Naive B cell (primary cell): ENCODE results near the gene HDAC3. TPM values are rescaled to one million over a fixed set of nuclear protein-coding genes. Genes with fewer than 3 reads are reported as not detected.
"Not testable (repeated sequence)": the region's sequence is repeated elsewhere in the genome, so short reads cannot be mapped to it uniquely, and the experiment has no call there.

Experiments used
- ATAC-seq, 2 donors: fragments of 150-1000 bp; cut with Tn5 transposase; 2 replicates each; pipeline ENCODE4 v1.10.0; 2021; ENCODE audit warnings: low read depth in 2 of 2, mild to moderate bottlenecking in 2 of 2, moderate library complexity in 2 of 2
- DNase-seq: peaks from one replicate; pipeline ENCODE4 v3.0.0; 2022
- H3K27ac Mint-ChIP-seq, 6 donors: one replicate each; pipeline ENCODE4 v1.8.0; 2020 to 2022; ENCODE audit warnings: mild to moderate bottlenecking in 6 of 6, mixed read lengths in 6 of 6, moderate library complexity in 5 of 6, inconsistent platforms in 2 of 6
- H3K27me3 Mint-ChIP-seq, 3 donors: one replicate each; pipeline ENCODE4 v1.8.0; 2021 to 2022; ENCODE audit warnings: mixed read lengths in 3 of 3, mild to moderate bottlenecking in 1 of 3
- H3K36me3 Mint-ChIP-seq, 2 donors: one replicate each; pipeline ENCODE4 v1.8.0; 2020 to 2022; ENCODE audit warnings: mixed read lengths in 2 of 2, inconsistent platforms in 1 of 2, mild to moderate bottlenecking in 1 of 2
- H3K4me1 Mint-ChIP-seq, 3 donors: one replicate each; pipeline ENCODE4 v1.8.0; 2020 to 2022; ENCODE audit warnings: mixed read lengths in 3 of 3, inconsistent platforms in 1 of 3, mild to moderate bottlenecking in 1 of 3, moderate library complexity in 1 of 3
- H3K4me3 Mint-ChIP-seq, 8 donors: one replicate each; pipeline ENCODE4 v1.8.0; 2020 to 2022; ENCODE audit warnings: mild to moderate bottlenecking in 8 of 8, mixed read lengths in 8 of 8, moderate library complexity in 8 of 8, inconsistent platforms in 2 of 8
- H3K9me3 Mint-ChIP-seq, 7 donors: one replicate each; pipeline ENCODE4 v1.8.0; 2020 to 2022; ENCODE audit warnings: mixed read lengths in 7 of 7, mild to moderate bottlenecking in 5 of 7, inconsistent platforms in 2 of 7, moderate library complexity in 1 of 7
- polyA plus RNA-seq, 6 donors: library from polyadenylated mRNA; unstranded; fragments of 300-500 nt; fragmentation: Illumina TruSeq; gene quantifications; one replicate each; pipeline ENCODE4 v1.2.3, GENCODE V29; 2021; ENCODE audit warnings: low read depth in 6 of 6

HDAC3 gene
- polyA plus RNA-seq, 6 donors from 2014 or later = 88.0 to 173 (median 99.5) TPM

DNA sequence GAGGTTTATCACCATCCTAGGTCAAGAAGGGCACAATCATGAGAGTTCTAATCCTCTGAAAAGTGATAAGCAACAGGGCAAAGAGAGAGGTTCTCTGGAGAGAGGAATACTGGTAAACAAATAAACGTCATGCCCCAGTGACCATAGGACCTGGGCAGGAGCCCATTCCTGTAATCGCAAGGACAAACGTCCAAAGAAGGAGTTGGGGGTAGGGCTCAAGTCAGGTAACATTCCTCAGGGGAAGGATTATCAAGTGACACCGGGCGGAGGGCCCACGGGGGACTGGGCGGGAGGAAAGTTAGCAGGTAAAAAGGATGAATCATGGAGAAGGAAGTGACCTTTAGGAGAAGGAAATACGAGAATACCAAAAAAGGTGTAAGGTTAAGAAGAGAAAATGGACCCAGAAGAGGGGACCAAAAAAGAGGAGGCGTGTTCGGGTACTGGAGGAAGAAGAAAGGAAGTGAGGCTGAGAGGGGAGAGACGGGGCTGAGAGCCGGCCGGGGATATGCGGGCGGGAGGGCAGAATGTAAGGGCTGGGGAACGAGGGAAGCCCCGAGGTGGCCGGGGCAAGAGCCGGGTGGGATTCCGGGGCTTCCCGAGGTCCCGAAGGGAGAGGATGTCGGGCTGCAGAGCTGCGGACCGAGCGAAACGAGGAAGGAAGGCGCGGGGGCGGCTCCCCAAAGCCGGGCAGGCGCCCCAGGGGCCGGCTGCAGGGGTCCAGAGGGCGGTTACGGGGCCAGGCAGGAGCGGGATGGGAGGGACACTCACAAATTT lies 18.4 kb downstream of the HDAC3 start:
- H3K27me3 Mint-ChIP-seq = no peaks in the 10 kb centered on the region
- ATAC-seq (peak; percentile 38 to 41), DNase-seq (peak; percentile 59)
- H3K4me3 Mint-ChIP-seq = peak overlapping the region; percentile 91 to 99 (median 98)
- peak overlapping the region; percentile 93 to 98 (median 96) for H3K27ac Mint-ChIP-seq
- peaks cover 43 to 73% (median 44%) of the 10 kb centered on the region in 3 donors for H3K4me1 Mint-ChIP-seq
- peaks cover 4 to 22% of the 10 kb centered on the region in 2 donors for H3K36me3 Mint-ChIP-seq
- no peaks in the 10 kb centered on the region for H3K9me3 Mint-ChIP-seq

DNA sequence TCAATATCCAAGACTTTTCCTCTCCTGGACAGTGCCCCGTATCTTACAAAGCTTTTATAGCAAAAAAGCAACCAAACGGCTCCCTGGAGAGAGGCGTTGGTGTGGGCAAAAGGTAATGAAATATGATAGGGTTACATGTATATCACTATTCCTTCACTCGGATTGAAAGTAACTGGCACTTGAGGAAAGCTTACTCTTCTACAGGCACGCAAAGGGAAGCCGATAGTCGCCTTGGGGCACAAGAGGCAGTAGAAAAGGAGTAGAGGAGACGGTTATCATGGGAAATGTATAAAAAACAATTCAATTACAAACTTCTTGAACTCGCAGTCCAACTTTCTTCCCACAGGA lies 19.0 kb downstream of the HDAC3 start:
- no peaks in the 10 kb centered on the region for H3K27me3 Mint-ChIP-seq

DNA sequence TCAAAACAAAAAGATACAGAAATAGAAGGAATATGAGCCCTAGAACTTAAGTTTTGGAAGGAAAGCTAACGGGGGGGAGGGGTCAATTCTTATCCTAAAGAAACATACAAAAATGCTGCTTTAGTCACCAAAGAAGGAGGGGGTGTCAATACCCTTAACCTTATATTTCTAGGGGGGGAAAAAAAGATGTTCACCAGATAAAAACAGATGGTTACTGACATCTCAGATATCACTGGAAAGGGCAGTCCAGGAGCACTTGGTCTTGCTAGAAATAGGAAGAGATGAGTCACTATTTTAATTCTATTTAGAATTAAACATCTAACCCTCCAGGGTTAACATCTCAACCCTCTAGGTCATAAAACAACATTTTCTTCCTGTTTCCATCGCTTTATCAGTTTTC lies 19.5 kb downstream of the HDAC3 start:
- Mint-ChIP-seq H3K4me3 (peak overlapping the region; percentile 91 to 99 (median 98)), H3K36me3 (peaks cover 0 to 19% of the 10 kb centered on the region in 2 donors), H3K27me3 (no peaks in the 10 kb centered on the region), H3K4me1 (peaks cover 41 to 73% (median 43%) of the 10 kb centered on the region in 3 donors), H3K27ac (peak overlapping the region in 5 of 6 donors; percentile 93 to 98 (median 96)), H3K9me3 (no peaks in the 10 kb centered on the region)
- ATAC-seq = no peak
- DNase-seq = no peak

More for the DNA sequence above, 19.0 kb downstream of the HDAC3 start:
- peaks cover 0 to 19% of the 10 kb centered on the region in 2 donors for H3K36me3 Mint-ChIP-seq
- no peaks in the 10 kb centered on the region for H3K9me3 Mint-ChIP-seq
- peaks cover 43 to 73% (median 44%) of the 10 kb centered on the region in 3 donors for H3K4me1 Mint-ChIP-seq
- DNase-seq = no peak
- H3K4me3 Mint-ChIP-seq = peak overlapping the region; percentile 91 to 99 (median 98)
- H3K27ac Mint-ChIP-seq = peak overlapping the region; percentile 93 to 98 (median 96)
- ATAC-seq = no peak

DNA sequence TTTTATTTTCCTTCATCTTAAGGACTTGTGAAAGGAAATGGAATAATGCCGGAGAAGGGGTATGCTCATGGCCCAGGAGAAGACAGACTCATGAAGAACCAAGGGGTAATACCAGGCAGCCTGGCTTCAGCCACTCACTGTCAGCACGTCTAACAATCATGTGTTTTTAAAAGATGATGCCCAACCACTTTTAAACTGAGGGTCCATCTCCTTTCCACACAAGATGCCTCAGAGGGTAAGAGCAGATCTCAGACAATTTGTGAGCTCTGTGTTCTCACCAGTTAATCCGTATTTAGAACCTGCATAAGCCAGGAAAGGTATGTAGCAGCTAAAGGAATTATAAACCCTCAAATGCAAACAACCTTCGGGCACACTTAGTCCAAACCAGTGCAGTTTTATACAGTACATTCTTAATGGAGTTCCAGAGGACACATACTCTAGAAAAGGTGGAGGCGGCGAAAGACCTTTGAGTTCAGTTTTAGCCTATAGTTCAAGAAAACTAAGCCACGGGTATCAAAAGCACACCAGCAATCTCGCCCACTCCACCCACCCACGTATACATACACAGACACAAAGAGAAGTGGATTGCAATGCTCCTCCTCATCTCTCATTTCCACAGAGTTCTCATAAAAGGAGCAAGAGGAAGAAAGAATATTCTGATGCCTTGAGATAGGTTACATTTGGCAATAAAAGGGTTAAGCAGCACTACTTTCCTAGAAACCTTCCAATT lies 20.5 kb downstream of the HDAC3 start:
- peak overlapping the region; percentile 70 to 98 (median 96) for H3K4me3 Mint-ChIP-seq
- no peaks in the 10 kb centered on the region for H3K27me3 Mint-ChIP-seq
- peaks cover 40 to 76% (median 46%) of the 10 kb centered on the region in 3 donors for H3K4me1 Mint-ChIP-seq
- no peak for ATAC-seq
- peaks cover 0 to 16% of the 10 kb centered on the region in 2 donors for H3K36me3 Mint-ChIP-seq
- no peaks in the 10 kb centered on the region for H3K9me3 Mint-ChIP-seq
- peak overlapping the region in 5 of 6 donors; percentile 14 to 95 (median 40) for H3K27ac Mint-ChIP-seq
- no peak for DNase-seq

DNA sequence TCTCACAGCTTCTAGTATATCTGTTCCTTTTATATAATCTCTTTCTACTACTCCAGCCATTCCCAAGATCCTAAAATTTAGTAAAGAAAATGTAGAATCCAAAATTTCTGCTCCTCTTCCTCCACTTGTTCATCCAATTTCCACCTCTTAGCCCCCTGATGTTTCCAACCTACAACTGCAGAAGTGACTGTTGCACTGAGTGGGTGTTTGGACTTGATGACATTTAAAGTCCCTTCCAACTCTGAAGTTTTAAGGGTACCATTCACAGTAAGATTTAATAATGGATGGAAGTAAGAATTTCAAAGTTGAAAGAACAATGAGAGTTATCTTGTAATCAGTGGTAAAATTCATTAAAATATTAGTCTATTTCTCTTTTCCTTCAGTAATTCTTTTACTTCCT lies 23.3 kb downstream of the HDAC3 start:
- Mint-ChIP-seq H3K36me3 (peaks cover 0 to 13% of the 10 kb centered on the region in 2 donors), H3K4me3 (no peak overlapping the region), H3K27me3 (no peaks in the 10 kb centered on the region), H3K9me3 (no peaks in the 10 kb centered on the region), H3K27ac (peak overlapping the region in 3 of 6 donors; percentile 6 to 72 (median 33)), H3K4me1 (peaks cover 48 to 81% (median 63%) of the 10 kb centered on the region in 3 donors)
- DNase-seq (no peak), ATAC-seq (no peak)

DNA sequence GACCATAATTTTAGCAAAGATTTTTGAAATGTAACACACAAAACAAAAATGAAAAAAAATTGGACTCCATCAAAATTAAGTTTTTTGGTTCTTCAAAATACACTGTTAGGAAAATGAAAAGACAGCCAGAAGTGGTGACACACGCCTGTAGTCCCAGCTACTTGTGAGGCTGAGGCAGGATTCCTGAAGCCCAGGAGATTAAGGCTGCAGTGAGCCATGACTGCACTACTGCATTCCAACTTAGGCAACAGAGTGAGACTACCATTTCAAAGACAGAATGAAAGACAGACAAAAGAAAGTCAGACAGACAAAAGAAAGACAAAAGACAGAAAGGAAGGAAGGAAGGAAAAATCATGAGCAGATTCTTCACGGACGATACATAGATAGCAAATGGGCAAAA lies 25.4 kb downstream of the HDAC3 start:
- peak overlapping the region in 3 of 6 donors; percentile 17 to 72 (median 32) for H3K27ac Mint-ChIP-seq
- peaks cover 0 to 8% of the 10 kb centered on the region in 2 donors for H3K36me3 Mint-ChIP-seq
- no peaks in the 10 kb centered on the region for H3K27me3 Mint-ChIP-seq
- ATAC-seq (no peak), DNase-seq (no peak)
- no peak overlapping the region for H3K4me3 Mint-ChIP-seq
- H3K9me3 Mint-ChIP-seq = no peaks in the 10 kb centered on the region
- peaks cover 41 to 81% (median 61%) of the 10 kb centered on the region in 3 donors for H3K4me1 Mint-ChIP-seq

DNA sequence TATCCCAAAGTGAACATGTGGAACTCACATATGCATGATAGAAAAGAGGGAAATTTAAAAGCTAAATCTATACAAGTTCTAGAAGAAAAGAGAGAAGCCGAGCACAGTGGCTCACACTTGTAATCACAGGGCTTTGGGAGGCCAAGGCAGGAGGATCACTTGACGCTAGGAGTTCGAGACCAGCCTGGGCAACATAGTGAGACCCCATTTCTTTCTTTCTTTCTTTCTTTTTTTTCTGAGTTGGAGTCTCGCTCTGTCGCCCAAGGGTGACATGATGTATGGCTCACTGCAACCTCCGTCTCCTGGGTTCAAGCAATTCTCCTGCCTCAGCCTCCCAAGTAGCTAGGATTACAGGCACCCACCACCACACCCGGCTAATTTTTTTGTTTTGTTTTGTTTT lies 26.7 kb downstream of the HDAC3 start:
- not testable (repeated sequence) for H3K27me3 Mint-ChIP-seq, DNase-seq, ATAC-seq, H3K9me3 Mint-ChIP-seq, H3K4me3 Mint-ChIP-seq, H3K36me3 Mint-ChIP-seq
- Mint-ChIP-seq H3K27ac (peak overlapping the region in 4 of 6 donors; percentile 35 to 58 (median 52)), H3K4me1 (peaks cover 43 to 78% (median 65%) of the 10 kb centered on the region in 3 donors)

DNA sequence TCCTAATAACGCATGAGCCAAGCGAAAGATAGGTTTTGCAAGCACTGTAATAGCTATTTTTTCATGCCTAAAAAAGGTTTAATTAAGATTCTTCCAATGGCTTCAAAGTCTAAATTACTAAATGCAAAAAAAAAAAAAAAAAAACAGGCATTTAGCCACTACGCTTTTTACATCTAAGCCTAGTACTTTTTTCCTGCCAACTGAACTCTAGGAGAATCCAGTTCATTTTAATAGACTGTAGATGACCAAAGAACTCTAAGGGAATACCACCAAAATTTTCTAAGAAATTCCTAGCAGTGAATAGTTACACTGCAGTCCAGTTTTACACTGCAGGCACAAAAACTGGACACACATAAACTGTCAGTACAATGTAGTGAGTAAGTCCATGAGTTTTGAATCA lies 27.6 kb downstream of the HDAC3 start:
- Mint-ChIP-seq H3K27me3 (no peaks in the 10 kb centered on the region), H3K4me1 (peaks cover 49 to 81% (median 73%) of the 10 kb centered on the region in 3 donors), H3K4me3 (no peak overlapping the region), H3K36me3 (peaks cover 0 to 8% of the 10 kb centered on the region in 2 donors), H3K9me3 (no peaks in the 10 kb centered on the region), H3K27ac (no peak overlapping the region)
- DNase-seq (no peak), ATAC-seq (no peak)

DNA sequence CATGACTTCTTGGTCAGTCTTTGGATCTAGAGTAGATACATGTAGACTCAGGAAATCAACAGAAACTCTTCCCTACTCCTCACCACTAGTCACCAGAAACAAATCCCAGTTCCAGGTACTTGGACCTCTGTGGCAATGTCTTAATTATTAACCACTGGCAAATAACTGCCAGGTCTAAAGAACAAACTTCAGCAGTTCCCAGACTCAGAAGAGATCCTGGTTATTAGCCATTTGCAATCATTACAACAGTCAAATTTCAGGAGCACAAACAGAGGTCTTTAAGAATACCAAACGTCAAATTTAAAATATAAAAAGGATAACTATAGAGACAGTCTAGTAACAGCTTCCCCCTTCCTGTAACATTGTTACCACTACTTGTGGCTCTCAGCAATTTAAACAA lies 28.1 kb downstream of the HDAC3 start:
- Mint-ChIP-seq H3K9me3 (no peaks in the 10 kb centered on the region), H3K36me3 (peaks cover 0 to 8% of the 10 kb centered on the region in 2 donors), H3K4me1 (peaks cover 52 to 81% (median 74%) of the 10 kb centered on the region in 3 donors), H3K27me3 (no peaks in the 10 kb centered on the region), H3K27ac (peak overlapping the region; percentile 49 to 81 (median 70)), H3K4me3 (no peak overlapping the region)
- DNase-seq = no peak
- ATAC-seq = no peak

DNA sequence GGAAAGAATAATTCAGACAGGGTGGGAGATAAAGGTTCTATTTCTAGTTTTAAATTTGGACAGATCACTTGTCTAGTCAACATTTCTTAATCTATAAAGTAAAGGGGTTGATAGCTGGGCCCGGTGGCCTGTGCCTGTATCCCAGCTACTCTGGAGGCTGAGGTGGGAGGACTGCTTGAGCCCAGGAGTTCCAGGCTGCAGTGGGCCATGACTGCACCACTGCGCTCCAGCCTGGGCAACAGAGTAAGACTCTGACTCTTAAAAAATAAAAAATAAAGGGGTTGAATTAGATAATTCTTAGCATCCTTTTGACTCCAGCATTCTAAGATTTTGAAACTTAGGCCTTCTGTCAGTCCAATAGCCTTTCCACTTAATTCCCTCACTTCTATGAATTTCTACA lies 28.6 kb downstream of the HDAC3 start:
- peaks cover 0 to 8% of the 10 kb centered on the region in 2 donors for H3K36me3 Mint-ChIP-seq
- H3K4me3 Mint-ChIP-seq = peak overlapping the region in 2 of 8 donors; percentile 9 to 15
- no peaks in the 10 kb centered on the region for H3K27me3 Mint-ChIP-seq
- ATAC-seq = no peak
- H3K9me3 Mint-ChIP-seq = no peaks in the 10 kb centered on the region
- H3K4me1 Mint-ChIP-seq = peaks cover 49 to 76% (median 70%) of the 10 kb centered on the region in 3 donors
- peak overlapping the region in 5 of 6 donors; percentile 69 to 94 (median 73) for H3K27ac Mint-ChIP-seq
- DNase-seq = no peak

DNA sequence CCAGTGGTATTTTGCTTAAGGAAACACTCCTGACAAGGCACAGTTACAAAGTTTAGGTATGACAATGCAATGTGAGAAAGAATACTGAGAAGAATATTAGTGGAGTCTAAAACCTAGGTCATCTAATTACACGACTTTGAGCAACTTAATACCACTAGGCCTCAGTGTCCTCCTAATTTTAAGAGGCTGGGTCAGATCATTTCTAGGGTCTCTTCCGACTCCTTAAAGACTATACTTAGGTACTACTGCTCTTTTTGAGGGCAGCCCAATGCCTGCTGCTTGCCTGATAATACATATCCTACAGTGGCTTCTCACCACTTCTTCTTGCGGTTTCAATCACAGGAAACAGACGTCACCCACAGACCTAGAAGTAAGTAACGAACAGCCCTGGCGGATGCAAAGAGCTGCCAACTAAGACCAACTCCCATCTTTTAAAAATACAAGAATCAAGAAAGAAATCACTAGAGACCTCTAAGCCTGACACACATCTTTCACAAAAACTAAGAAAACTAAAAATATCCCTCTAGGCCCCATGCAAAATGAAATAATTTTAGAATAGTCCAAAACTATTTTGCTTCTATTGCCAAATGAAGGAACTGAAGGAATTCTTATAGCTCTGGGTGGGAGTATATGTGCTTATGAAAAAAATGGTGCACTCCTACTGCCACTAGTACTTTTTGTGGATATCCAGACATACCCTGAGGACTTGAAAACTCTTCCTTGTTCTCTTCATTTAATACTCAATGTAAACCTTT lies 30.9 kb downstream of the HDAC3 start:
- Mint-ChIP-seq H3K36me3 (no peaks in the 10 kb centered on the region), H3K9me3 (no peaks in the 10 kb centered on the region), H3K4me1 (peaks cover 49 to 69% (median 55%) of the 10 kb centered on the region in 3 donors), H3K4me3 (peak overlapping the region; percentile 6 to 82 (median 66)), H3K27me3 (no peaks in the 10 kb centered on the region), H3K27ac (peak overlapping the region; percentile 57 to 94 (median 82))
- DNase-seq = peak; percentile 80
- ATAC-seq = peak; percentile 100

DNA sequence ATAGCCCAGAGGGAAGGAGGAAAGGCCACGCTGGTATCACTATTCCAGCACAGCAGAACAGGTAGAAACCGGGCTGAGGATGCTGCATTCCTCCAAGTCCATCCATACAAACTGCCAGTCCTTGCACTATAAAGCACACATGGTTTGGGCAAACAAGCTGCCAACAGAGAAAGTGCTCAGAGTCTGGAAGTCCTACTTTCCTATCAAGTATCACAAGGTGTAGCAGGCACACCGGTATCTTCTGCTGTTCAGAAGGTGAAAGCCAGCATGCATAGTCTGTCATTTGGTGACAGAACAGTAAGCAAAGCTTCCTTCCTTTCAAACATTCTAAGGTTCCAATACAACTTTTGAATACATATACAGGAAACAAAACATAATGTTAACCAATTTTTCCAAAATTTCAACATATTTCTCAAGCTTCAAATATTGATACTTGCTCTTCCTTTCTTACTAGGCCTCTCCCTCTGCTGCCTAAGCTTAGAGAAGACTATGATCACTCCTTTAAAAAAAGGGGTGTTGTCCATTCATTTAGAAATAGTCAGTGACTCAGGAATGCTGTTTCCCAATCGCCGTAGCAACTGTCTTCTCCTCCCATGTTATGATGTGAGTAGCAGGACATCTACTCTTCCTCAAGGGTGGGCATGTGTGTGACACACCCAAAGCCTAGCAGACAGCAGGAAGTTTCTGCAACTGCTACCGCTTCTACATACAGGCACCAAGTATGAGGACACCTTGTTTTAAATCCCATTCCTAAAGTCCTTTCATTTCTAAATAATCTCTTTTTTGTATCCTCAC lies 32.5 kb downstream of the HDAC3 start:
- peak overlapping the region; percentile 72 to 92 (median 91) for H3K27ac Mint-ChIP-seq
- no peaks in the 10 kb centered on the region for H3K36me3 Mint-ChIP-seq
- peak overlapping the region in 7 of 8 donors; percentile 54 to 77 (median 69) for H3K4me3 Mint-ChIP-seq
- DNase-seq = peak; percentile 15
- no peaks in the 10 kb centered on the region for H3K27me3 Mint-ChIP-seq
- peaks cover 56 to 77% (median 62%) of the 10 kb centered on the region in 3 donors for H3K4me1 Mint-ChIP-seq
- no peak for ATAC-seq
- H3K9me3 Mint-ChIP-seq = no peaks in the 10 kb centered on the region
